Iris pigment epithelial cell (primary cell): ENCODE measurements around the gene WNT9A.

ENCODE experiments used
- DNase-seq: peaks from one replicate; pipeline ENCODE4 v3.0.0-alpha.2; 2011; ENCODE audit warnings: low read depth

The WNT9A gene

DNA sequence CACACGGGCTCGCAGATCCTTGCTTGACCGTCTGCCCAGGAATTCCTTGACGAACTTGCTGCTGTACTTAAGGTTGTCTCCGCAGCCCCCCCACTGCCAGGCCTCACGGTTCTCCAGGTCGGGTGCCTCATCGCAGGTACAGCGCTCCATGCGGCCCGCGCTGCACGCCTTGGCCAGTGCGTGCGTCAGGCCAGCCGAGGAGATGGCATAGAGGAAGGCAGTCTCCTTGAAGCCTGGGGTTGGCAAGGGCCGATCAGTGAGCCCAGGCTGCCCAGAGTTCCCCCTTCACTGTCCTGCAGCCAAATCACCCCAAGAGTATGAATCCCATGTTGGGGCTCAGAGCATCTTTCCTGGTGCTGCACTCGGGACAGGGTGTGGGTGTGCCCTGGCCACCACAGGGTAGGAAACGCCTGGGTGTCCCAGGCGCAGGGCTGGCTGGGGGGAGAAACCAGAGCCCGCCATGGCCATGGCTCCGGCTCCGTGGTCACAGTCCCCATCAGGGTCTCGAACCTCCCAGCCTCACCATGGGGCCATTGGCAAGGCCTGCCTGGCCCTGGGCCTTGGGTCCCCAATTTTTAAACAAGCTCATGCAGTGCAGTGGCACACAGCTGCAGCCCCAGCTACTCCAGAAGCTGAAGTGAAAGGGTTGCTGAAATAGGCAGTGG is 23.4 kb downstream of the WNT9A start:
- DNase-seq = no peak

DNA sequence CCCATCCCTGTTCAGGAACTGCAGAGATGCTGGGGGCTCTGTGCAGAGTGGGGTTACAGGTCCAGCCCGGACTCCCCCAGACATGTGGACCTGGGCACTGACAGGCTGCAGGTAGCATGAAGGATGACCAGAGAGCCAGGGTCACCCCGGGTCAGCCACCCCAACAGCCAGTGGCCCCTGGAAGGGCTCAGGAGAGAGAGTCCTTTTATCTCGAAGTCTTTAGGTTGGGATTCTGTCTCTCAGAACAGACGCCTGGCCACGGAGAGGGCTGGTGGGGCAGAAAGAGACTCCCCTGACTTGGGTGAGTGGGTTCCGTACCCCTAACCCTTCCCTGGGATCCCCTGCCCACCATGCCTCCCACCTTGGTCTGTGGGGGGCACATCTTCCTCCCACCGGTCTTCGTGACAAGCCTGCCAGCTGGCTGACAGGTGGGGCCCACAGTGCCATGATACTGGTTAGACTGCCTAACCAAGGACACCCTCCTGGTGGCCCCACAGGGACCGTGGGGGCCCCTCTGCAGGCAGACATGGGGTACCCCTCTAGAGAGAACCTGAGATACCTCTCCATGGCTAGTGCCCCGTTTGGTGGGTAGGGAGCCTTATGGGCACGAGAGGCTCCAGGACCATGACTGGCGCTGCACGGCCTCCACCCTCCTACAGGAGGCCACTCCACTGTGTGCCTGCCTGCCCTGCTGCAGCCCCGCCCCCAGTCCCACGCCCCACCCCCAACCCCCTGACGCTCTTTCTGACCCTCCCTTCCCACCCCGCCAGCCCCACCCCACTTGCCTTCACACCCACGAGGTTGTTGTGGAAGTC is 24.2 kb downstream of the WNT9A start:
- DNase-seq = no peak

DNA sequence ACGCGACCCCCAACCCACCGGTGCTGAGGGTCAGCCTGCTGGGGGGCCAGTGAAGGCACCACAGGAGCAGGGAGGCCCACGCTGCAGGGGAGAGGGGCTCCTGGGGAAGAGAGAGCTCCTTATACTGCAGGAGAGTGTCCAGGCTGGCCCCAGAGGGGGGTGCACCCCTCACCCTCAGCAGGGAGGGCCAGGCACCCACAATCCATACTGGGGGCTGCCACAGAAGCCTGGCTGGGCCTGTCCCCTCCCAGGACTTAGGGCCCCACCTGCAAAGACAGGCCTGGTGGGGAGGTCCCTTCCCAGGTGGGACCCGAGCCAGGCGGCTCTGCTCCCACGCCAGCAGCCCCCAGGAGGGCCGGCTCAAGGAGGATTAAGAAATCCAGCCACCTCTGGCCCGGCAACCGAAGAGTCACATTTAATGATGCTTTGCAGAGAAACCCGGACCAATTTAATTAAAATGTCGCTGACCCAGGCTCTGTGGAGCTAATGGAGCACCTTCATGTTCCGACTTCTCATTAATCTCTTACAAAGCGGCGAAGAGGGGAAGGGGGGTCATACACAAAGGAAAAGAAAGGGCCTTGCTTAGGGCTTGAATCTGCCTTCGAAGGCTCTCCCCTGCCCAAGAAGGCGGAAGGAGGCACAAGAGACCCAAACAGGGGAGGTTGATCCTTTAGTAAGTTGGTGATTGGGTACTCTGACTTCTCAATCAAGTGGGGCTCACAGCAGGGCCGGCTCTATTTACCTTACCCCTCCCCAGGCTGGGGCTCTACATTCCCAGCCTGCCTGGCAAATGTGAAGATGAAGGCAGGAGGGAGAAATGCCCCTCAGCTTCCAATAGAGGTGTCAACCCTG is 25.0 kb downstream of the WNT9A start:
- DNase-seq = no peak

DNA sequence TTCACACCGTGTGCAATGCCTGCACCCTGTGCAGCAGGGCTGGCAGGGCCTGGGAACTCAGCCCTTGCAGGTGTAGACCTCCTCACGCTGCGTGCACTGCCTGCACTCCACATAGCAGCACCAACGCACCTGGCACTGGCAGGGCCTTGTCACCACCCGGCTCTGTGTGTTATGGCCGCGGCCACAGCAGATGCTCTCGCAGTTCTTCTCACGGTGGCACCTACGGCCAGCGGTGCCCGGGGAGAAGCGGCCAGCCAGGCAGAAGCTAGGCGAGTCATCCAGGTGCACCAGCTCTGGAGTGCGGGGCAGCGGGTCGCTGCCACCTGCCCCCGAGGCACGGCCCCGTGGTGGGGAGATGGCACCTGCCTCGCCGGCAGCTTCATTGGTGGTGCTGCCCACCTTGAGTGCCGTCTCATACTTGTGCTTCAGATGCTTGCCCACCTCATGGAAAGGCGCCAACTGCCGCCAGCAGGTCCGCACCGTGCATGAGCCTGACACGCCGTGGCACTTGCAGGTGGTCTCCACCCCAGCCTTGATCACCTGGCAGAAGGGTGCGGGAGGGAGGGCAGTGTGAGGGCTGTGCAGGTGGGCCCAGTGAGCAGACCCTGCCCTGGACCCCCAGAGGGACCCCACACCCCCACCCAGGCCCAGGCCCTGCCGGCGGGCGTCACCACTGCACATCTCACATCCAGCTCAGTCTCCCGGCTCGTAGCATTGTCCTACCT is 26.1 kb downstream of the WNT9A start:
- no peak for DNase-seq

DNA sequence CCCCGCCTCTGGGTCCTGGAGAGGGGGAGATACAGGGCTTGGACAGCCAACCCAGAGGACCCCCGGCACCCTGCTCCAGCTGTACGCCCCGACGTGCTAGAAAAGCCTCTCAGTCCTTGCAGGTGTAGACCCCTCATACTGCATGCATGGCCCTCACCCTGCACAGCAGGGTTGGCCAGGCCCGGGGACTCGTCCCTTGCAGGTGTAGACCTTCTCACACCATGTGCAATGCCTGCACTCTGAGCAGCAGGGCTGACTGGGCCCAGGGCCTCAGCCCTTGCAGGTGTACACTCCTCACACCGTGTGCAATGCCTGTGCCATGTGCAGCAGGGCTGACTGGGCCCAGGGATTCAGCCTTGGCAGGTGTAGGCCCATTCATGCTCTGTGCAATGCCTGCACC is 26.8 kb downstream of the WNT9A start:
- DNase-seq = no peak

DNA sequence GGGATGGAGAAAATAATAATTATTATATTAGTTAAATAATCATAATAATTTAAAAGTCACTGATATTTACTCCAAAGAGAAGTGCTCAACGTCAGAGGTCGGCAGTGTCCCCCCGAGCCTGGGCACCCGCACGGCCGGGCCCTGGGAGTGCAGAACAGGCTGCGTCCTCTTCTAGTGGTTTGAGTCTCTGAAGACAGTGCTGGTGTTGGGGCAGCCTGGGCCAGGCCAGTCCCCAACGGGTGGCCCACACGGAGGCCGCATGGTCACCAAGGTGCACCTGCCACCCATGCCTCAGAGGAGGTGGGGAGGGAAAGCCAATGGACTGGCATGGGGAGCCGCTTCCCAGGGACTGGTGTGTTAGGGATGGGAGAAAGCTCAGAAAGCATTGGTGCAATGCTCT is 27.3 kb downstream of the WNT9A start:
- DNase-seq = no peak

DNA sequence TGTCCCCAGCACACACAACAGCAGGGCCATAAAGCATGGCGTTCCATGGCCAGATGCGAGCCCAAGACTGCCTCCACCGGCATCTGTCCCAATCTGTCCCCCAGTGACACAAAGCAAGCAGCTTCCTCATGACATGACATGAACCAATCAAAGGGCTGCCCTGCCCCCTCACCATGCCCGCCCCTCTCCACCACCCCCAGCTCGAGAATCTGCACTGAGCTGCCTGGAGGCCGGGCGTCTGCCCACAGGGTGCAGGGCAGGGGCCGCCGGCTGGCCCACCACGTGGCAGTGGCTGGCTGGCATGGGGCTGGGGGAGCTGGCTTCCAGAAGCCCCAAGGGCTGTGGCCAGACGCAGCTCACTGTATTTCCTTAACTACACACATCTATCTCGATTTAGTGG is 27.8 kb downstream of the WNT9A start:
- no peak for DNase-seq

DNA sequence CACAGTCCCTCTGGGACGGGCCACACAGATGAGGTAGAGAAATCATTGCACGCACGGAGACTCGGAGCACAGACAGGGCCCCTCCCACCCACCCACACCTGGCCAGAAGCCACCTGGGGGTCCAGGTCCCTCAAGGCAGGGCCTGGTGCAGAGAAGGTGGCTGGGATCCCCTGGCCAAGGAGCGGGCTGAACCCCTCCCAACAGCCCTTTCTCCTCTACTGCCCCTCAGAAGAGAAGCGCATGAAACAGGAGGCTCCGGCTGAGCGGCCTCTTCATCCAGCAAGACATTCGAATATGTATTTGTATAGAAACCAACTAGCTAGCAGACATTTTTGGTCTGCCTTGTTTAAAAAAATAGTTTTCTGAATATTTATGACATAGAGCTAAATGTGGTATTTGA is 29.0 kb downstream of the WNT9A start:
- no peak for DNase-seq

DNA sequence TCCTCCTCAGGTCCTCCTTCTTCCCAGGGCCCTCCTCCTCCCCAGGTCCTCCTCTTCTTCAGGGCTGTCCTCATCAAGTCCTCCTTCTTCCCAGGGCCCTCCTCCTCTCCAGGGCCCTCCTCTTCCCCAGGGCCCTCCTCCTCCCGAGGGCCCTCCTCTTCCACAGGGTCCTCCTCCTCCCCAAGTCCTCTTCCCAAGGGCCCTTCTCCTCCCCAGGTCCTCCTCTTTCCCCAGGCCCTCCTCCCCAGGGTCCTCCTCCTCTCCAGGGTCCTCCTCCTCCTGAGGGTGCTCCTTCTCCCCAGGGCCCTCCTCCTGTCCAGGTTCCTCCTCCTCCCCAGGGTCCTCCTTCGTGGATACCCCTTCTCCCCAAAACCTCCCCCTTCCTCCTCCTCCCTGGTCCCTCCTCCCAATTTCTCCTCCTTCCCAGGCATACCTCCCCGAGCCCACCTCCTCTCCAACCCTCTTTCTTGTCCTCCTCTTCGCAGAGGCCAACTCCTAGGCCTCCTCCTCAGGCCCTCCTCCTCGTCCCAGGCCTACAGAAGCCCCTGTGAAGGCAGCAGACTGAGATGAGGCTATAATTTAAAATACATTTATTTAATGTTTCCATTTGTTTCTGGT is 29.5 kb downstream of the WNT9A start:
- no peak for DNase-seq

DNA sequence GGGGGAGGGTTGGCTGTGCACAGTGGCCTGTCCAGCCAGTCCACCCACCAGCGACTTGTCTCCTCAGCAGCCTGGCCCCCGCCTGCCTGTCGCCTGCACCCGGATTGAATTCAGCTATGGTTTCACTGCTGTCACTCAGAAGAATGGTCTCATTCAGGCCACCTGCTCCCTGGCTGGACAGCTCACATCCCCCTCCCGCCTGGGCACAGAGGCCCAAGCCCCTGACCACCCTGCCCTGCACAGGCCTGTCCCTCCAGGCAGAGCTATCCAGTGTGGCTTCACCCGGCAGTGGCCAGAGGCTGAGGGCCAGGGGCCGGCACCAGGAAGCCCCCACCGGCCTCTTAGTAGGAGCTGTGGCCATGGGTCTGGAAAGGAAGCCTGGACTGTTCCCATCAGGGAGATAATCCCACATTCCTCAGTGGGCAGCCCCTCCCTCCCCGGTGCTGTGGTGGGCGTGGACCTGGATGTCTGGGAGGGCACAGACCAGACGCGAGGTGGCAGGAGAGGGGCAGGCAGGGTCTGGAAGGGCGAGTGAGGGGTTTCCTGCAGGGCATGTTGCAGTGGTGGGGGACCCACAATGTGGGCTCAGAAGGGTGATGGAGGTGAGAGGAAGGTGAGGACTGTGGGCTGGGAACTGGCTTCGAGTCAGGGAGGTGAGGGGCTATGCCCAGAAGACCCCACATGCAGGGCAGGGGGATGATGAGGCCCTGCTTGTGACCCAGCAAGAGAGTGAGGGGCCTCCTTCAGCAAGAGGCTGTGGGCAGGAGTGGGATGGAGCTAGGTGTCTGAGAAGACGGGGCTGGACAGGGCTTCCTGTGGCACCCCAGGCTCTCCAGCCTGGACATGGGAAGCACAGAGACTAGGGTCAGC is 30.4 kb downstream of the WNT9A start:
- no peak for DNase-seq

DNA sequence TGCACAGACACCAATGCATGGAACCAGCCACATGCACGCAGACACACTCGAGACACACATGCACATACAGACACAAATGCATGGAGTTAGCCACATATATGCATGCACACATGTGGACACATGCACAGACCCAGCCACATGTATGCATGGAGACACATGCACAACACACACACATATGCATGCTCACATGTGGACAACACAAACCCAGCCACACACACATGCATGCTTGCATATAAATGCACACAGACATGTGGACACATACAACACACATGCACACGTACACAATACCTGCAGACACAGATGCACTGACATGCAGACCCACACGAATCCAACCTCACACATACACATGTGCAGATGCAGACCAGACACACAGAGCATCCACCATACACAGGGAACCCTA is 31.1 kb downstream of the WNT9A start:
- DNase-seq = no peak

DNA sequence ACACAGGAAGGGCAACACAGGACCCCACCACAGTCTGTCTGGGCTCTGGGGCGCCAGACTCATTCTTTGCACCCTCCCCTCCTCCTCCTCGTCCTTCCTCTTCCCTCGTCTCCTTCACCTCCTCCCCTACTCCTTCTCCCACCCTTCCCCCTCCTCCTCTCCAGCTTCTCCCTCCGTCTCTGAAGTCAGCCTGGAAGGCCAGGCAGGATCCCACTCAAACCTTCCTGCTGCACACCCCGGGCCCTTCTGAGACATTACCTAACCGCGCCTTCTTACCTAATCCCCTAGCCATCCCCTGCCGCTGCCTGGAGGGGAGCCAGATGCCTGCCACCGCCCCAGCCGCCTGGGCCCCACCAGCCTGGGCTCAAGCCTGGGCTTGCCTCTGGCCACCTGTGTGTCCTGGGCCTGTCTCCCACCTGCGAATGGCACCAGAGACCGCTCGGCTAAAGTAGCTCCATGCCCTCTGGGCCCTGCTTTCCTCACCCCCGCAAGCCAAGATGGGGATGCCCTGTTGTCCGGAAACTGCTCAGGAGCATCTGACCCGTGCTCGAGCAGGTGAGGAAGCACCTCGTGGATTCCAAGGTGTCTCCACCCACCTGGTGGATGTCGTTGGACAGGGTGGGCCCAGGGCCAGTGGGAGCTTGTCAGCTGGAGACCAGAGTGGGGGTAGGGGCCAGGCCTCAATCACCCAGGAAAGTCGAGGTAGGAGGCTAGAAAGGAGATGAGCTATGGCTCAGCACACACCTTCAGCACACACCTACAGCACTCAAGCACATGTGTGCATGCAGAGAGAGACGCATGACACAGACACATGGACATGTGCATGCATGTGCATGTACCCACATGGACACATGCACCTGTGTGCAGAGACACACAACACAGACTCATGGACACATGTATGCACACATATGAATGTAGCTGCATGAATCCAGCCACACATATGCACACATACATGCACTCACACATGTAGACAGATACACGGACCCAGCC is 31.9 kb downstream of the WNT9A start:
- no peak for DNase-seq

DNA sequence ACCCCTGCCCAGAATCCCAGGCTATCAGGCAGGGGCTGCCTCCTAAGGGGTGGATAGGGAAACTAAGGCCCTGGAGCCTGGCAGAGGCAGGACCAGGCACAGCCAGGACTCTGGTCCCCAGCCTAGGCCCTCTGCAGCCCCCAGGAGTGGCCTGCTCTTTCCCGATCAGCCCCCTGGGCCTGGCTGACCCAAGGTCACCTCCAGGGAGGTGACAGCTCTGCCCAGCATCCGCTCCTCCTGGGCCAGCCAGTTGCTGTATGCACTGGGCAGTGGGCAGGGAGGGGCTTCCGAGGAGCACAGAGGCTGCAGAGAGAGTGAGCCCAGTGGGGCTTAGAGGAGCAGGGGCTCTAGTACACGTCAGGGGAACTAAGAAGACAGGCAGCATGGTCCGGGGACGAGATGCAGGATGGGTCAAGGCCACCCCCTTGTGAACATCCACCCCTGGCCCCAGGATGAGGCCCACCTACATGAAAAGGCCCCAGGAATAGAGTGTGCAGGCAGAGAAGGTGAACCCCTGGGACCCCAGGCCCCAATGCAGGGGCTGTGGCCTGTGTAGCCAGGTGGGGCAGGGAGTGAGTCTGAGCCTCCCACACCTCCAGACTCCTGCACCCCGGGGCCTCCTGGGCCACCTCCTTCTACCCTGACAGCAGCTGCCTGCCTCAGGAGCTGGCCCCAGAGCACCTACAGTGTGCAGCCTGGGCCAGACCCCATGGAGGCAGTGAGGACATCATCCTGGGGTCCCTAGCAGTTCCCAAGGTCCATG is 32.8 kb downstream of the WNT9A start:
- DNase-seq = no peak

DNA sequence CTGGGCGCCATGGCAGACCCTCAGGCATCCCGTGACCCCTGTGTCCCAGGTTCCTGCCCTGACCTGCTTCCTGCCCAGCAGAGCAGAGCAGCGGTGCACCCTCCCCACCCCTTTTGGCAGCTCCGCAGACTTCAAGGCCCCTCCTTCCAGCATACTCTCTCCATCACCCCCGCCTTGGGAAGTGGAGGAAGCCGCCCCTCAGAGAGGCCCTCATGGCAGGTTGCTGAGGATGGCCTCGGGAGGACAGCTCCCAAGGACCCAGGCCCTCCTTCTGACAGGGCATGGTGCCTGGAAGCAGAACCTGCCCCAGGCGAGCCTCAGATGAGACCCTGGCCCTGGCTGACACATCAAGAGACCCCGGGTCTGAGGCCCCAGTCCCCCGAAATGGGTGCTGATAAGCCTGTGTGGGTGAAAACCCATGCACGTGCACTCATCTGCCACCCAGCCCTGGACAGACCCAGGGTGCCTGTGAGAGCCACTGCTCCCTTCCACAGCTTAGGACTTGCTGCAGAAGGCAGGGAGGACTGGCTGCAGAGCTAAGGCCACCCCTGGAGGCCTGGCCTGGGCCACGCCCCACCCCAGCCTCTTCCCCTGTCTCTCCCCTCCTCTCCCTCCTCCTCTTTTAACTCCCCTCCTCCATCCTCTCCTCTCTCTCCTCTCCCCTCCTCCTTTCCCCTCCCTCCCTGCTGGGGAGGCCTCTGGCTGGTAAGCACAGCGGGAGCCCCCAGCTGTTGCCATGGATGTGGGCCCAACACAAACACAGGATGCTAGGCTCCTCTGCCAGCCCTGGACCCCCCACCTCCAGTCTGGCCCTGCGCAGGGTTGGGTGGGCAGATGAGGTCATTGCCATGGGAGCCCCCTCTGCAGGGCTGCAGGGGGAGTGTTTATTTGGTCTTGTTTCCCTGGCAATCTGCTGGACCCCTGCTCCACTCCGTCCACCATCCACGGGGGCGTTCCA is 33.7 kb downstream of the WNT9A start:
- DNase-seq = no peak

DNA sequence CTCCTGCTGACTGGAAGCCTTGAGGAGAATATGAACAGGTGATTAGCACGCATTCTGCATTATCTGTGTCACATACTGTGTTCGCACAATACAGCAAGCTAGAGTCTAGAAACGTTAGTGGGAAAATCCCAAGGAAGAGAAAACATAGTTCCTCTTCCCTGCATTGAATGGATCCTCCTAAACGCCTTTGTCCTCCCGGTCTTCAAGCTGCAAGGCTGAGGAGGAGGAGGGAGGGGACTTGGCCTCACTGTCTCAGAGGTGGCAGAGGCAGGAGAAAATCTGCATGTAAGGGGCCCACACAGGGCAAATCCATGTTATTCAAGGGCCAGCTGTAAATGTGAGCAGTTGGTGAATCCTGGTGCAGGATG is 34.4 kb downstream of the WNT9A start:
- no peak for DNase-seq

DNA sequence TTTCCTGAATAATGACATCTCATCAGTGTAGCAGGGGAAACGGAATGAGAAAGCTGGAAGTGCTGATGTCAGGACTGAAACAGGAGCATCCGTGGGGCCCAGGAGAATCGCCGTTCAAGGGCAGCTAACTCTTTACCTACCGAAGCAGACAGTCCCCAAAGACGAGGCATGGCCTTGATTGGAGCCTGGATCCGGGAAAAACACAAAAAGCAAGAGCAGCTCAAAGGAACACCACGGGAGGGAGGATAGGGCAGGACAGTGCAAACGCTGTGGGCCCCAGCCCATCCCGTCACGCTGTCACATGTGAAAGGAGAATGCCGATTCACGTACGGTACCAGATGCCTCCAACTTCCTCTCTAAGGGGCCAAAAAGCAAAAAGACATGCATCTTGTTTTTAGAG is 34.9 kb downstream of the WNT9A start:
- no peak for DNase-seq

DNA sequence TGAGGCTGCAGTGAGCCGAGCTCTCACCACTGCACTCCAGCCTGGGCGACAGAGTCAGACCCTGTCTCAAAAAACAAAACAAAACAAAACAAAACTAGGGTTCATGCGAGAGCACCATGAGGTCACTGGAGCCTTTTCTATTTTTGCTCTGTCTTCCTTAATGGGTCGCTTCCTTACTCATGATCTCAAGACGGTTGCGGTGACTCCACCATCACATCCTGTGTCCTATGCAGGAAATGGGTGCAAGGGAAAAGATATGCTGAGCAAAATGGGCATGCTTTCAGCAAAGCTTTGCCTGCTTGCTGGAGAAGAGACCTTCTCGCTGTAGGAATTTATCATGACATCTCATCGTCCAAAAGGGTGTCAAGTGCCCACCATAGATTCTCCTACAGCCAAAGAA is 36.4 kb downstream of the WNT9A start:
- DNase-seq = no peak
